HCT116 (cell line): ENCODE data around the gene AMHR2. TPM values are rescaled to one million over a fixed set of nuclear protein-coding genes. Genes with fewer than 3 reads are reported as not detected.

Experiments
- ATAC-seq: fragments of 200-7000 bp; cut with Tn5 transposase; 2 replicates; pipeline ENCODE4 v1.9.1; 2020; ENCODE audit warnings: mild to moderate bottlenecking, moderate library complexity
- BruUV-seq: library from RNA; stranded (reverse); fragments of 400-500 nt; replicated peaks from 2 replicates; lab custom pipeline; 2021; lab: Mats Ljungman, UMichigan
- CTCF ChIA-PET: fragments of 300-600 bp; sonication (Branson Sonifier 250); formaldehyde crosslinking; loops from one replicate; lab custom pipeline; 2021; ENCODE audit warnings: antibody characterized with exemption; lab: Charles Lee
- POLR2A ChIA-PET: fragments of 300-600, 350-600 bp; sonication (Branson Sonifier 250); formaldehyde crosslinking; loops from one replicate; lab custom pipeline; 2021; ENCODE audit warnings: antibody characterized with exemption; lab: Charles Lee
- RAD21 ChIA-PET, 2 experiments: fragments of 300-600 bp; sonication (Branson Sonifier 250); formaldehyde crosslinking; loops; one replicate each; lab custom pipeline; 2023; ENCODE audit warnings: low total read pairs in 2 of 2; ENCODE audit not compliant: uncharacterized antibody in 2 of 2, unreplicated experiment in 2 of 2, low non-redundant PET in 1 of 2; lab: Charles Lee
- DNase-seq: peaks from one replicate; pipeline ENCODE4 v3.0.0-alpha.2; 2010; ENCODE audit warnings: low read depth, low spot score
- H2AFZ ChIP-seq: fragments of 200-600 bp; shearing (Covaris generic), sonication (generic); 2 replicates; pipeline ENCODE4 v1.6.1; 2017; ENCODE audit warnings: low read depth, mixed run types, mixed read lengths, antibody characterized with exemption, low read length; ENCODE audit not compliant: poor library complexity, severe bottlenecking
- H3K27ac ChIP-seq: 2 replicates; pipeline ENCODE4 v1.5.1; 2012; ENCODE audit warnings: low read depth, low read length
- H3K27me3 ChIP-seq: fragments of 200-600 bp; sonication (generic); 2 replicates; pipeline ENCODE4 v1.6.1; 2016; ENCODE audit warnings: mixed run types, low read length, mixed read lengths; ENCODE audit not compliant: insufficient read depth
- H3K36me3 ChIP-seq, 2 experiments: fragments of 200-500 bp in 1 of 2; fragments of 200-600 bp in 1 of 2; sonication (Bioruptor generic) in 1 of 2; sonication (generic) in 1 of 2; 2 replicates each; pipeline versions ENCODE4 v1.5.1 to v1.6.1; 2014 to 2016; ENCODE audit warnings: low read length in 2 of 2, inconsistent platforms in 1 of 2, mixed read lengths in 1 of 2, mixed run types in 1 of 2; ENCODE audit not compliant: insufficient read depth in 2 of 2, control insufficient read depth in 1 of 2
- H3K4me1 ChIP-seq, 2 experiments: fragments of 200-600 bp in 1 of 2; sonication (generic) in 1 of 2; 2 replicates each; pipeline versions ENCODE4 v1.5.1 to v1.6.1; 2012 to 2017; ENCODE audit warnings: low read length in 2 of 2, inconsistent platforms in 1 of 2, mild to moderate bottlenecking in 1 of 2, mixed read lengths in 1 of 2, mixed run types in 1 of 2, moderate library complexity in 1 of 2; ENCODE audit not compliant: insufficient read depth in 2 of 2, control insufficient read depth in 1 of 2
- H3K4me2 ChIP-seq: fragments of 200-600 bp; sonication (generic); 2 replicates; pipeline ENCODE4 v1.6.1; 2017; ENCODE audit warnings: mixed run types, low read length, mixed read lengths
- H3K4me3 ChIP-seq, 2 experiments: fragments of 200-600 bp in 1 of 2; sonication (generic) in 1 of 2; replicated peaks in 1 of 2; 2 replicates each; pipeline ENCODE4 v1.5.1; 2011 to 2016; ENCODE audit warnings: low read length in 2 of 2, control low read depth in 1 of 2, low read depth in 1 of 2, mild to moderate bottlenecking in 1 of 2, mixed read lengths in 1 of 2, mixed run types in 1 of 2
- H3K79me2 ChIP-seq: fragments of 200-600 bp; sonication (generic); 2 replicates; pipeline ENCODE4 v1.6.1; 2017; ENCODE audit warnings: mild to moderate bottlenecking, mixed run types, low read length, moderate library complexity, mixed read lengths; ENCODE audit not compliant: insufficient read depth
- H3K9ac ChIP-seq: fragments of 200-600 bp; sonication (generic); 2 replicates; pipeline ENCODE4 v1.6.1; 2016; ENCODE audit warnings: low read length, mixed read lengths
- H3K9me2 ChIP-seq: fragments of 200-600 bp; sonication (generic), shearing (Covaris generic); 2 replicates; pipeline ENCODE4 v1.6.1; 2017; ENCODE audit warnings: mixed run types, mild to moderate bottlenecking, moderate library complexity; ENCODE audit not compliant: insufficient read depth
- H3K9me3 ChIP-seq, 2 experiments: fragments of 200-500 bp in 1 of 2; fragments of 200-600 bp in 1 of 2; sonication (Bioruptor generic) in 1 of 2; sonication (generic) in 1 of 2; 2 replicates each; pipeline ENCODE4 v1.6.1; 2014 to 2017; ENCODE audit warnings: low read length in 2 of 2, mixed read lengths in 2 of 2, inconsistent platforms in 1 of 2, low read depth in 1 of 2, mild to moderate bottlenecking in 1 of 2, mixed run types in 1 of 2, moderate library complexity in 1 of 2; ENCODE audit not compliant: control insufficient read depth in 1 of 2, insufficient read depth in 1 of 2
- H4K20me1 ChIP-seq: fragments of 200-600 bp; sonication (generic), shearing (Covaris generic); 2 replicates; pipeline ENCODE4 v1.6.1; 2017; ENCODE audit warnings: mixed run types, mild to moderate bottlenecking, moderate library complexity; ENCODE audit not compliant: insufficient read depth
- ATF3 ChIP-seq: IDR thresholded peaks from 2 replicates; pipeline ENCODE4 v1.6.1; 2012
- CBX3 ChIP-seq: IDR thresholded peaks from 2 replicates; pipeline ENCODE4 v1.6.1; 2012; ENCODE audit warnings: low read depth
- EGR1 ChIP-seq: IDR thresholded peaks from 2 replicates; pipeline ENCODE4 v1.6.1; 2012; ENCODE audit warnings: low read depth
- EZH2phosphoT487 ChIP-seq: fragments of 200-600 bp; IDR thresholded peaks from 2 replicates; pipeline ENCODE4 v1.6.1; 2018; ENCODE audit warnings: antibody characterized with exemption, borderline replicate concordance
- POLR2AphosphoS5 ChIP-seq: IDR thresholded peaks from 2 replicates; pipeline ENCODE4 v1.6.1; 2011; ENCODE audit warnings: mild to moderate bottlenecking, low read depth, low read length, moderate library complexity
- RAD21 ChIP-seq: IDR thresholded peaks from 2 replicates; pipeline ENCODE4 v1.6.1; 2012; ENCODE audit warnings: low read depth, mild to moderate bottlenecking
- YY1 ChIP-seq: IDR thresholded peaks from 2 replicates; pipeline ENCODE4 v1.6.1; 2011; ENCODE audit warnings: low read length, low read depth, moderate library complexity, mild to moderate bottlenecking; ENCODE audit not compliant: insufficient replicate concordance; ENCODE audit errors: extremely low read depth
- intact Hi-C: fragments of 100-400 bp; cut with micrococcal nuclease; formaldehyde crosslinking; loops from 2 replicates; pipeline ENCODE4 v1.10.0; 2022
- total RNA-seq: library from RNA; stranded (reverse); gene quantifications from one replicate; pipeline ENCODE4 v1.2.1, GENCODE V29; 2021; ENCODE audit not compliant: unreplicated experiment
- TF ChIP-seq, protein P1 (sequence below): IDR thresholded peaks from 2 replicates; pipeline ENCODE4 v1.6.1; 2012; ENCODE audit warnings: low read depth

AMHR2 gene
- total RNA-seq, 1 experiment from 2014 or later: not detected

DNA sequence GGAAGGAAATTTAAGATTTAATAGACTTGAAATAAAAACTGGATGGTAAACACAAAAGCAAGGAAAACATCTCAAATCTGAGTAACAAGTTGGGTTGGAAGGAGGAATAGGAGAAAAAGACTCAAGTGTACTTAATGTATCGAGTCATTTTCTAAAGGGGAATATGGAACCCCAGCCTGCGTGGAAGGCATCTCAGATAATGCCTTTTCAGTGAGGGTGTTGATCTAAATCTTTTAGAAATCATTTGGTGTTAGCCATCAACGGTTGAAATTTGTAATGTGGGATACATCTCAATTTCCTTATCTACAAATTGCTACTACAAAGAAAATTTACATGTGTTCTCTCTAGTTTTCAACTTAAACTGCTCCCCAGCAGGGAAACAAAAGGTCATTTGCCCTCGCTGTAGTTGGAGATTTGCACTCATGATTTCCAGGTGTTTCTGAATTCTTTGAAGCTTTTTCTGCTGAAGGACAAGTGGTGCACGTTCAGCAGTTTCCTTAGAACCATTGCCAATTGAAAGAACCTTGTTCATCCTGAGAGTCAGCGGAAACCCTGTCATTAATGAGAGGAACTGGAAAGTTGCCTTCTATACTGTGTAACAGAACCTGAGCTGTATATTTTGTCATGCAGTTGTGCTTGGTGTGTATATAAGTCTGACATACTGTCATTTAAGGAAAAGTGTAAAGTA lies 30.4 kb downstream of the AMHR2 start (continued):
- TF ChIP-seq YY1 (no peak), EGR1 (no peak), CBX3 (no peak), ATF3 (no peak)
- TF ChIP-seq, protein P1, sequence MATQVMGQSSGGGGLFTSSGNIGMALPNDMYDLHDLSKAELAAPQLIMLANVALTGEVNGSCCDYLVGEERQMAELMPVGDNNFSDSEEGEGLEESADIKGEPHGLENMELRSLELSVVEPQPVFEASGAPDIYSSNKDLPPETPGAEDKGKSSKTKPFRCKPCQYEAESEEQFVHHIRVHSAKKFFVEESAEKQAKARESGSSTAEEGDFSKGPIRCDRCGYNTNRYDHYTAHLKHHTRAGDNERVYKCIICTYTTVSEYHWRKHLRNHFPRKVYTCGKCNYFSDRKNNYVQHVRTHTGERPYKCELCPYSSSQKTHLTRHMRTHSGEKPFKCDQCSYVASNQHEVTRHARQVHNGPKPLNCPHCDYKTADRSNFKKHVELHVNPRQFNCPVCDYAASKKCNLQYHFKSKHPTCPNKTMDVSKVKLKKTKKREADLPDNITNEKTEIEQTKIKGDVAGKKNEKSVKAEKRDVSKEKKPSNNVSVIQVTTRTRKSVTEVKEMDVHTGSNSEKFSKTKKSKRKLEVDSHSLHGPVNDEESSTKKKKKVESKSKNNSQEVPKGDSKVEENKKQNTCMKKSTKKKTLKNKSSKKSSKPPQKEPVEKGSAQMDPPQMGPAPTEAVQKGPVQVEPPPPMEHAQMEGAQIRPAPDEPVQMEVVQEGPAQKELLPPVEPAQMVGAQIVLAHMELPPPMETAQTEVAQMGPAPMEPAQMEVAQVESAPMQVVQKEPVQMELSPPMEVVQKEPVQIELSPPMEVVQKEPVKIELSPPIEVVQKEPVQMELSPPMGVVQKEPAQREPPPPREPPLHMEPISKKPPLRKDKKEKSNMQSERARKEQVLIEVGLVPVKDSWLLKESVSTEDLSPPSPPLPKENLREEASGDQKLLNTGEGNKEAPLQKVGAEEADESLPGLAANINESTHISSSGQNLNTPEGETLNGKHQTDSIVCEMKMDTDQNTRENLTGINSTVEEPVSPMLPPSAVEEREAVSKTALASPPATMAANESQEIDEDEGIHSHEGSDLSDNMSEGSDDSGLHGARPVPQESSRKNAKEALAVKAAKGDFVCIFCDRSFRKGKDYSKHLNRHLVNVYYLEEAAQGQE: no peak

DNA sequence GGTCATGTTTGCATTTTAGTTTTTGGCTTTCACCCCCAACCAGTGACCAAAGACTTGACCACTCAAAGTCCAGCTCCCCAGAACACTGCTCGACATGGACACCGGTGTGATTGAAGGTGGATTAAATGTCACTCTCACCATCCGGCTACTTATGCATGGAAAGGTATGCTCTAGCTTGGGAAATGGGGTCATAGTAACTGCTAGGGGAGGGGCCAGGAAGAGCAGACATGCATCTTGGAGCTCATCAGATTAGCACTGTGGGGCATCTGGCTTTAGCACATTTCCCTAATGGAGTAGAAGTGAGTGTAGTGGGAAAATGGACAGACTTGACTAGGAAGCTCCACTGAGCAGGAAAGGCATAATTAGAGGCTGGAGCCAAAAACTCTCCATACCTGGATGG lies 31.1 kb downstream of the AMHR2 start:
- Histone ChIP-seq H4K20me1 (peaks cover 54% of the 10 kb centered on the region; the same call in 1 of the 2 replicates), H2AFZ (no peak overlapping the region), H3K27ac (no peak overlapping the region), H3K4me1 (peaks cover 0 to 14% of the 10 kb centered on the region in 2 experiments; a peak in 3 of 4 replicates), H3K4me2 (no peak overlapping the region), H3K9ac (no peak overlapping the region), H3K79me2 (peaks cover 76% of the 10 kb centered on the region), H3K4me3 (no peak overlapping the region), H3K9me3 (no peaks in the 10 kb centered on the region), H3K9me2 (no peaks in the 10 kb centered on the region), H3K36me3 (peaks cover 50 to 59% of the 10 kb centered on the region in 2 experiments), H3K27me3 (no peaks in the 10 kb centered on the region)
- ChIA-PET CTCF (no interaction called here), POLR2A (interaction anchor here (0.5 kb wide), 1 partner anchor 136 kb away, joined by 3 read pairs; no protein-coding TSS in a partner anchor), RAD21 (no interaction called here)
- ATAC-seq (no peak), DNase-seq (no peak)
- intact Hi-C loops: loop anchor here (5.0 kb wide), 1 partner anchor 72 kb away; the partner anchor contains the start of gene SP1
- TF ChIP-seq POLR2AphosphoS5: no peak
- TF ChIP-seq EZH2phosphoT487: no peak
- no peak for TF ChIP-seq RAD21
- no TSS peak for BruUV-seq
